ENCODE measurements around the gene CCNK.

DNA sequence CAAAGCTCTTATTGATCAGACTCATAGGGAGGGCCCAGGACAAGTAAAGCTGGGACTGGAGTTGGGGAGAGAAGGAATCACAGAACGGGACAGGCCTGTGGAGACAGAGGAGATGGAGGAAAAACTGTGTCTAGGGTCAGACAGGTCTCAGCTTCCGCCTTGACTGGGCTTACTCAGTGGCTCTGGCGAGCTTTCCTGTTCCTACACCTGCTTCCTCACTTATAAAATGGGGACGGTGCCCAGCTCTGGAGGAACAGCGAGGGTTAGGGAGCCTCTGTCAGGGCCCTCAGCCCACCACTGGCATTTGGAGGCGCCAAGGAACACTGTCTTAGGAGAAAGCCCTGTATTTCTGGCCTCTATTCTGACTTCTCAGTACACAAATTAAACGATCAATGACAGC, 35.3 kb upstream of the CCNK start:
- TF ChIP-seq, protein P1, sequence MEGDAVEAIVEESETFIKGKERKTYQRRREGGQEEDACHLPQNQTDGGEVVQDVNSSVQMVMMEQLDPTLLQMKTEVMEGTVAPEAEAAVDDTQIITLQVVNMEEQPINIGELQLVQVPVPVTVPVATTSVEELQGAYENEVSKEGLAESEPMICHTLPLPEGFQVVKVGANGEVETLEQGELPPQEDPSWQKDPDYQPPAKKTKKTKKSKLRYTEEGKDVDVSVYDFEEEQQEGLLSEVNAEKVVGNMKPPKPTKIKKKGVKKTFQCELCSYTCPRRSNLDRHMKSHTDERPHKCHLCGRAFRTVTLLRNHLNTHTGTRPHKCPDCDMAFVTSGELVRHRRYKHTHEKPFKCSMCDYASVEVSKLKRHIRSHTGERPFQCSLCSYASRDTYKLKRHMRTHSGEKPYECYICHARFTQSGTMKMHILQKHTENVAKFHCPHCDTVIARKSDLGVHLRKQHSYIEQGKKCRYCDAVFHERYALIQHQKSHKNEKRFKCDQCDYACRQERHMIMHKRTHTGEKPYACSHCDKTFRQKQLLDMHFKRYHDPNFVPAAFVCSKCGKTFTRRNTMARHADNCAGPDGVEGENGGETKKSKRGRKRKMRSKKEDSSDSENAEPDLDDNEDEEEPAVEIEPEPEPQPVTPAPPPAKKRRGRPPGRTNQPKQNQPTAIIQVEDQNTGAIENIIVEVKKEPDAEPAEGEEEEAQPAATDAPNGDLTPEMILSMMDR (IDR thresholded peaks at IDR 0.05) = no peak
- no peak for TF ChIP-seq EP300 (IDR thresholded peaks at IDR 0.05; ENCODE audit: low read depth)
- no peak for TF ChIP-seq POLR2AphosphoS5 (IDR thresholded peaks at IDR 0.05)

All from transverse colon (tissue), 4 donors.